GM12878 (cell line): ENCODE measurements around the gene ROCK2. TPM values are rescaled to one million over a fixed set of nuclear protein-coding genes. Genes with fewer than 3 reads are reported as not detected.

ENCODE experiments used
- ATAC-seq: fragments of 200-7000 bp; cut with Tn5 transposase; 3 replicates; pipeline ENCODE4 v1.9.1; 2020; ENCODE audit warnings: mild to moderate bottlenecking, moderate library complexity
- BruUV-seq: library from RNA; stranded (reverse); fragments of 400-500 nt; replicated peaks from 2 replicates; lab custom pipeline; 2021; lab: Mats Ljungman, UMichigan
- CTCF ChIA-PET: fragments of 300-600 bp; sonication (Branson Sonifier 250); formaldehyde crosslinking; extraction: SDS; loops from one replicate; lab custom pipeline; 2021; ENCODE audit warnings: inconsistent platforms; lab: Yijun Ruan, JAX
- POLR2A ChIA-PET: fragments of 350-600 bp; formaldehyde crosslinking; extraction: SDS; loops from one replicate; lab custom pipeline; 2021; ENCODE audit warnings: inconsistent platforms; lab: Charles Lee
- RAD21 ChIA-PET: fragments of 300-600 bp; sonication (Branson Sonifier 250); formaldehyde crosslinking; loops from one replicate; lab custom pipeline; 2023; ENCODE audit warnings: antibody characterized with exemption; ENCODE audit not compliant: unreplicated experiment; lab: Charles Lee
- SMC1A ChIA-PET: fragments of 300-600 bp; sonication (Branson Sonifier 250); formaldehyde crosslinking; loops from one replicate; lab custom pipeline; 2023; ENCODE audit not compliant: unreplicated experiment, uncharacterized antibody; lab: Charles Lee
- DNase-seq: peaks from one replicate; pipeline ENCODE4 v3.0.0-alpha.2; 2011; ENCODE audit warnings: low read depth, low spot score
- FAIRE-seq: peaks from 3 replicates; lab custom pipeline; 2011; peaks lifted over from hg19 to GRCh38; lab: Jason Lieb, UNC
- H2AFZ ChIP-seq: 2 replicates; pipeline ENCODE4 v1.6.0; 2011; ENCODE audit warnings: low read depth, low read length, control low read depth; ENCODE audit not compliant: control insufficient read depth
- H3K27ac ChIP-seq: 2 replicates; pipeline ENCODE4 v1.5.1; 2011; ENCODE audit warnings: control low read depth; ENCODE audit not compliant: control insufficient read depth, insufficient read depth
- H3K27me3 ChIP-seq, 2 experiments: replicated peaks in 1 of 2; 2 replicates each; pipeline versions ENCODE4 v1.6.0 to v1.6.1; 2011; ENCODE audit warnings: low read length in 1 of 2; ENCODE audit not compliant: control insufficient read depth in 2 of 2, insufficient read depth in 2 of 2
- H3K36me3 ChIP-seq, 2 experiments: 2 replicates each; pipeline ENCODE4 v1.5.1; 2011; ENCODE audit warnings: low read length in 1 of 2; ENCODE audit not compliant: control insufficient read depth in 2 of 2, insufficient read depth in 2 of 2
- H3K4me1 ChIP-seq: 2 replicates; pipeline ENCODE4 v1.6.1; 2011; ENCODE audit warnings: mild to moderate bottlenecking, low read length, moderate library complexity, mixed read lengths; ENCODE audit not compliant: control insufficient read depth, insufficient read depth
- H3K4me2 ChIP-seq: 2 replicates; pipeline ENCODE4 v1.6.0; 2011; ENCODE audit warnings: control low read depth; ENCODE audit not compliant: control insufficient read depth, insufficient read depth
- H3K4me3 ChIP-seq: fragments of 200-600 bp; sonication (generic); 2 replicates; pipeline ENCODE4 v1.5.1; 2016
- H3K79me2 ChIP-seq: 2 replicates; pipeline ENCODE4 v1.6.0; 2011; ENCODE audit warnings: low read length; ENCODE audit not compliant: control insufficient read depth, insufficient read depth
- H3K9ac ChIP-seq: 2 replicates; pipeline ENCODE4 v1.8.0; 2011; ENCODE audit warnings: low read length, control low read depth, mixed read lengths; ENCODE audit not compliant: control insufficient read depth, insufficient read depth
- H3K9me3 ChIP-seq: replicated peaks from 3 replicates; pipeline ENCODE4 v1.5.1; 2011; ENCODE audit warnings: mild to moderate bottlenecking, low read length; ENCODE audit not compliant: control insufficient read depth, insufficient read depth
- H4K20me1 ChIP-seq: 2 replicates; pipeline ENCODE4 v1.6.0; 2011; ENCODE audit not compliant: control insufficient read depth, insufficient read depth
- ESRRA ChIP-seq: IDR thresholded peaks from 2 replicates; pipeline ENCODE4 v1.6.1; 2012; ENCODE audit warnings: mild to moderate bottlenecking, low read length, improper control_type of control experiment
- HDAC2 ChIP-seq: fragments of 200-600 bp; sonication (generic); IDR thresholded peaks from 2 replicates; pipeline ENCODE4 v1.6.1; 2017
- HDGF ChIP-seq: fragments of 450-650 bp; IDR thresholded peaks from 2 replicates; pipeline ENCODE4 v1.6.1; 2016; ENCODE audit warnings: antibody characterized with exemption
- NR2F1 ChIP-seq: fragments of 450-650 bp; conservative IDR thresholded peaks from 2 replicates; pipeline ENCODE4 v1.6.1; 2017; ENCODE audit warnings: mild to moderate bottlenecking
- PAX5 ChIP-seq: IDR thresholded peaks from 2 replicates; pipeline ENCODE4 v1.6.1; 2011; ENCODE audit warnings: low read depth, low read length, borderline replicate concordance
- RAD51 ChIP-seq: fragments of 450-650 bp; IDR thresholded peaks from 2 replicates; pipeline ENCODE4 v1.6.1; 2016; ENCODE audit warnings: moderate library complexity, mild to moderate bottlenecking, inconsistent platforms
- SIN3A ChIP-seq: IDR thresholded peaks from 2 replicates; pipeline ENCODE4 v1.6.1; 2012; ENCODE audit warnings: low read depth, low read length, improper control_type of control experiment
- WGBS: methylation state at CpG from one replicate; pipeline ENCODE4 v1.1.6; 2016; ENCODE audit warnings: low lambda C conversion rate; ENCODE audit not compliant: insufficient replicate concordance, insufficient coverage; ENCODE audit errors: missing lambda C conversion rate; 5-methylcytosine and 5-hydroxymethylcytosine counted together
- in situ Hi-C: fragments of 300-500 bp; cut with MboI; formaldehyde crosslinking; loops from 9 replicates; pipeline ENCODE4 v1.14.3; 2018; ENCODE audit warnings: mixed read lengths
- intact Hi-C: fragments of 100-400 bp; cut with micrococcal nuclease; formaldehyde crosslinking; loops from one replicate; pipeline ENCODE4 v1.14.2; 2022; ENCODE audit not compliant: unreplicated experiment
- polyA plus RNA-seq, 11 experiments: library from polyadenylated mRNA; depleted of rRNA in 4 of 11; unstranded in 6 of 11; stranded (reverse) in 5 of 11; fragments of >200 nt; fragmentation: Nextera tagmentation in 4 of 11; fragmentation: Illumina TruSeq in 1 of 11; extraction: Ambion mirVana in 4 of 11; extraction: Trizol in 1 of 11; gene quantifications; 1 replicate in 1 of 11; 2 replicates in 10 of 11; pipeline versions ENCODE4 v1.2.1 to v1.2.3, GENCODE V29; 2011 to 2016; ENCODE audit warnings: inconsistent platforms in 2 of 11, missing spikeins in 2 of 11, low read depth in 1 of 11
- total RNA-seq, 4 experiments: library from RNA; depleted of rRNA in 3 of 4; stranded (reverse); fragments of >200 nt in 3 of 4; fragmentation: Illumina TruSeq in 1 of 4; extraction: Trizol in 1 of 4; gene quantifications; 2 replicates each; pipeline versions ENCODE4 v1.2.1 to v1.2.3, GENCODE V29; 2013 to 2021

The ROCK2 gene
- total and polyA plus RNA-seq, 10 of the 15 experiments (the other 5 are each of a cell fraction or from before 2014, with no cell fraction given), result 4.6 to 22.1 (median 8.3) TPM

DNA sequence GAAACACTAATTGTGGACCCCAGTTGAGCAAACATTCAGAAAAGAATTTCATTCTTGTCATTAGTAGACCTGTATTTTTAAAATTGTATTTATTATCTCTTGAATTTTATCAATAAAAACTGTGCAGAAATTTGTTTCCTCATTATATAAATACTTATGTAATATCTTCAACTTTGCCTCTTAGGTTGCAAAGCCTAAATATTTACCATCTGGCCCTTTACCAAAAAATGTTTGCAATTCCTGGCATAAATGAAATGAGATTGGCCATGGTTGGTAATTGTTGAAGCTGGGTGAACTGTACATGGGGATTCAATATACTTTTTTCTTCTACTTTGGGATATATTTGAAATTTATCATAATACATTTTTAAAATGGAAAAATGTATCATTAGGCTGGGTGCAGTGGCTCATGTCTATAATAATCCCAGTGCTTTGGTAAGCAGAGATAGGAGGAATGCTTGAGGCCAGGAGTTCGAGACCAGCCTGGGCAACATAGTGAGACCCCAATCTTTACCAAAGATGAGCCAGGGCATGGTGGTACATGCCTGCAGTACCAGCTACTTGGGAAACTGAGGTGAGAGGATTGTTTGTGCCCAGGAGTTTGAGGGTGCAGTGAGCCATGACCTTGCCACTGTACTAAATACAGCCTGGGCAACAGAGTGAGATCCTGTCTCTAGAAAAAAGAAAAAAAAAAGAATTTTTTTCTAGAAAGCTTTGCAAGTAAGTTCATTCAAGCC lies 100.2 kb downstream of the ROCK2 start:
- DNase-seq (no peak), ATAC-seq (no peak), FAIRE-seq (no peak)
- POLR2A ChIA-PET, result no interaction called here
- no TSS peak for BruUV-seq
- no peak overlapping the region for H3K4me2 ChIP-seq
- H3K27ac ChIP-seq, result no peak overlapping the region
- CTCF ChIA-PET, result no interaction called here
- H2AFZ ChIP-seq, result no peak overlapping the region
- H3K9ac ChIP-seq, result no peak overlapping the region
- H3K4me1 ChIP-seq, result no peaks in the 10 kb centered on the region
- H3K9me3 ChIP-seq, result no peaks in the 10 kb centered on the region
- H3K36me3 ChIP-seq, result peaks cover 0 to 3% of the 10 kb centered on the region in 2 experiments; a peak in 1 of 4 replicates
- WGBS, result 18% methylated on average over 1 of the region's 1 CpG
- SMC1A ChIA-PET, result interaction anchor here (0.6 kb wide), 1 partner anchor 14 kb away, joined by 3 read pairs; no protein-coding TSS in a partner anchor
- H4K20me1 ChIP-seq, result no peaks in the 10 kb centered on the region
- in situ Hi-C loops (no loop called here), intact Hi-C loops (no loop called here)
- H3K27me3 ChIP-seq, result no peaks in the 10 kb centered on the region
- RAD21 ChIA-PET, result no interaction called here
- H3K79me2 ChIP-seq, result no peaks in the 10 kb centered on the region
- H3K4me3 ChIP-seq, result no peak overlapping the region
- no peak for TF ChIP-seq NR2F1
- peak; percentile 61; the same call in 1 of the 2 replicates for TF ChIP-seq PAX5
- TF ChIP-seq HDAC2, result no peak

DNA sequence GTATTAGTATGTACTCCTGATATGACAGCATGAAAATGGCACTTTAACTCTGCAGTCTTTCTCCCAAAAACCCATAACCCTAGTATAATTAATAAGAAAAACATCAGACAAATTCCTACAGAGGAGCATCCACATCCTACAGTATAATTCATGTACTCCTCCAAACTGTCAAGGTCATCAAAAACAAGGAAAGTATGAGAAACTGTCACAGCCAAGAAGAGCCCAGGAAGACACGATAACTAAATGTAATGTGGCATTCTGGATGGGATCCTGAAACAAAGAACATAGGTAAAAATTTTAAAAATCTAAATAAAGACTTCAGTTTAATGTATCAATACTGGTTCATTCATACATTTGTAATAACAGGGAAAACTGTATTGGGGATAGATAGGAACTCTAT lies 100.9 kb downstream of the ROCK2 start:
- no peaks in the 10 kb centered on the region for H3K4me1 ChIP-seq
- CTCF ChIA-PET, result no interaction called here
- 96% methylated on average over 1 of the region's 1 CpG for WGBS
- RAD21 ChIA-PET, result no interaction called here
- H3K79me2 ChIP-seq, result no peaks in the 10 kb centered on the region
- no peak overlapping the region for H2AFZ ChIP-seq
- BruUV-seq, result no TSS peak
- DNase-seq (no peak), ATAC-seq (no peak), FAIRE-seq (no peak)
- POLR2A ChIA-PET, result no interaction called here
- H4K20me1 ChIP-seq, result no peaks in the 10 kb centered on the region
- in situ Hi-C loops (no loop called here), intact Hi-C loops (no loop called here)
- no peak overlapping the region for H3K9ac ChIP-seq
- no peaks in the 10 kb centered on the region for H3K9me3 ChIP-seq
- no peak overlapping the region for H3K4me2 ChIP-seq
- SMC1A ChIA-PET, result interaction anchor here (0.6 kb wide), 1 partner anchor 13 kb away, joined by 3 read pairs; no protein-coding TSS in a partner anchor
- no peaks in the 10 kb centered on the region for H3K27me3 ChIP-seq
- no peak overlapping the region for H3K4me3 ChIP-seq
- TF ChIP-seq SIN3A, result no peak
- TF ChIP-seq RAD51, result no peak
- no peak for TF ChIP-seq ESRRA
- no peak for TF ChIP-seq HDGF
- no peak for TF ChIP-seq PAX5
- H3K36me3 ChIP-seq, result peaks cover 0 to 3% of the 10 kb centered on the region in 2 experiments; a peak in 1 of 4 replicates
- H3K27ac ChIP-seq, result no peak overlapping the region
